BJ (cell line): ENCODE data around the gene EEF1A2. TPM values are rescaled to one million over a fixed set of nuclear protein-coding genes. Genes with fewer than 3 reads are reported as not detected.

Experiments used
- CTCF ChIA-PET: fragments of 350-600 bp; formaldehyde crosslinking; extraction: SDS; loops from one replicate; lab custom pipeline; 2021; ENCODE audit warnings: antibody characterized with exemption, inconsistent platforms; lab: Yijun Ruan, JAX
- POLR2A ChIA-PET: fragments of 300-600 bp; sonication (Branson Sonifier 250); formaldehyde crosslinking; extraction: SDS; loops from one replicate; lab custom pipeline; 2021; ENCODE audit warnings: antibody characterized with exemption; lab: Charles Lee
- DNase-seq: peaks from one replicate; pipeline ENCODE4 v3.0.0-alpha.2; 2011; ENCODE audit warnings: low read depth
- H3K27me3 ChIP-seq: 2 replicates; pipeline ENCODE4 v1.6.0; 2011; ENCODE audit warnings: low read length; ENCODE audit not compliant: control insufficient read depth, insufficient read depth
- H3K36me3 ChIP-seq: 2 replicates; pipeline ENCODE4 v1.5.1; 2011; ENCODE audit warnings: low read length; ENCODE audit not compliant: control insufficient read depth, insufficient read depth
- H3K4me3 ChIP-seq: 2 replicates; pipeline ENCODE4 v1.5.1; 2011; ENCODE audit warnings: low read depth, mild to moderate bottlenecking, control low read depth, low read length
- CTCF ChIP-seq: IDR thresholded peaks from 2 replicates; pipeline ENCODE4 v1.5.1; 2011; ENCODE audit warnings: low read depth, mild to moderate bottlenecking, control low read depth, inconsistent platforms, low read length, moderate library complexity; ENCODE audit not compliant: insufficient read depth
- polyA plus RNA-seq: library from polyadenylated mRNA; depleted of rRNA; stranded (reverse); fragments of >200 nt; gene quantifications from 2 replicates; pipeline ENCODE4 v1.2.3, GENCODE V29; 2011

Gene EEF1A2
- polyA plus RNA-seq, 1 experiment = 9.4 TPM

DNA sequence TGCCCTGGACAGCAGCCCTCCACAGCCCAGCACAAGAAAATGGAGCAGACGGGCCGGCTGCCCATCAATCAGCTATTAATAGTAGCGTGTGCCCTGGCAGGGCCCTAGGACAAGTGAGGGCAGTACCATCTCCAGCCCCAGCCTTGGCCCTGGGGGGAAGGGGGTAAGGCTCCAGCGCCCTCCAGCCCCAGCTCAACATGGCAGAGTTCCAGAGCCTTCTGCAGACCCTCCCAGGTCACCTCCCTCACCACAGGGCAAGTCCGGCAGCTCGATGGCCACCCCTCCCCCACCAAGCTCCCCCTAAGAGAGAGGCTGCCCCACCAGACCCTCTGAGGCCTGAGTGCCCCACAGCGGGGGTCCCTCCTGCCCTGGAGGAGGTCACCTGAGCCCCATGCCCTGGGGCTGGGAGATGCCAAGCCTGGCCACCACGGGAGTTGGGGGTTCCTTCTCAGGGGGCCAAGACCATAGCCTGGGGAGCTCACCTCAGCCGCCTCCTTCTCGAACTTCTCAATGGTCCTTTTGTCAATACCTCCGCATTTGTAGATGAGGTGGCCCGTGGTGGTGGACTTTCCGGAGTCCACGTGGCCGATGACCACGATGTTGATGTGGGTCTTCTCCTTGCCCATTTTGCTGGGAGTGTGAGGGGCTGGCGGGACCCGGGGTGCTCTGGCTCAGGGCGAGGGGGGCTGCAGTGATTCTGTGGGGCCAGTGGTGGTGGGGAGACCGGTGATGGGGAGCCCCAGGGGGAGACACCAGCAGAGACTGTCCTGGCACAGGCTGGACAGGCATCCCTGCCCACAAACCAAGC lies 1.5 kb downstream of the EEF1A2 start:
- ChIA-PET CTCF (interaction anchor here (0.8 to 3.0 kb wide), 14 partner anchors 8 to 542 kb away, joined by 3 to 23 read pairs (median 4); partner anchors contain the start of genes PPDPF and PTK6), POLR2A (no interaction called here)
- Histone ChIP-seq H3K4me3 (no peak overlapping the region), H3K36me3 (no peaks in the 10 kb centered on the region; the same call in 1 of the 2 replicates), H3K27me3 (peaks cover 5% of the 10 kb centered on the region)
- no peak for TF ChIP-seq CTCF
- no peak for DNase-seq

DNA sequence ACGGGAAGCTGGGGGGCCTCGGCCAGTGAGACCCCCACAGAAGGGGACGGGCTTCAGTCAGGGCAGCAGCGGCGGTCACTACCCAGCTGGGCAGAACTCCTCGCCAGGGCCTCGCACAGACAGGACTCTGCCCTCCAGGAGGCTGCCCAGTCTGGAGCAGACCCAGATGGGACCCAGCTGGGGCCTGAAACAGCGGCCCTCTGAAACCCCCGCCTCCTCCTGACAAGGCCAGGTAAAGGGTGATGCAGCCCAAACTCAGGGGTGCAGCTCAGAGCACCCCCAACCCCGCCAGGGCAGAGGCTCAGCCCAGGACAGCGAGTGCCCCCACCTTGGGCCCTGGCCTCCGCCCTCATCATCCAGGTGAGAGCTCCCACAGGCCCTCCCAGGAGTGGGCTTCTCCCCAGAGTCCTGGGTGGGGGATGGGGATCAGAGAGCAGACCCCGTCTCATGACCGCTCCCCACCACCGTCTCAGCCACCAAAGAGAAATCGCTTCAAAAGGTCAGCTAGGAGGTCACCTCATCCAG lies 2.2 kb downstream of the EEF1A2 start:
- DNase-seq = no peak
- Histone ChIP-seq H3K36me3 (no peaks in the 10 kb centered on the region; the same call in 1 of the 2 replicates), H3K27me3 (peaks cover 3% of the 10 kb centered on the region), H3K4me3 (no peak overlapping the region)
- ChIA-PET POLR2A (no interaction called here), CTCF (interaction anchor here (0.6 to 3.0 kb wide), 22 partner anchors 9 to 531 kb away, joined by 3 to 23 read pairs (median 5); partner anchors contain the start of genes PPDPF and PTK6)
- TF ChIP-seq CTCF = no peak

GRCh38 chr20:63495741-63496595 lies 2.9 kb downstream of the EEF1A2 start:
- no peak overlapping the region for H3K4me3 ChIP-seq
- TF ChIP-seq CTCF = peak; percentile 95
- ChIA-PET POLR2A (no interaction called here), CTCF (interaction anchor here (0.6 to 3.0 kb wide), 24 partner anchors 9 to 625 kb away, joined by 3 to 23 read pairs (median 4); partner anchors contain the start of genes PPDPF and PTK6)
- peaks cover 3% of the 10 kb centered on the region for H3K27me3 ChIP-seq
- H3K36me3 ChIP-seq = no peaks in the 10 kb centered on the region; the same call in 1 of the 2 replicates
- DNase-seq = no peak

DNA sequence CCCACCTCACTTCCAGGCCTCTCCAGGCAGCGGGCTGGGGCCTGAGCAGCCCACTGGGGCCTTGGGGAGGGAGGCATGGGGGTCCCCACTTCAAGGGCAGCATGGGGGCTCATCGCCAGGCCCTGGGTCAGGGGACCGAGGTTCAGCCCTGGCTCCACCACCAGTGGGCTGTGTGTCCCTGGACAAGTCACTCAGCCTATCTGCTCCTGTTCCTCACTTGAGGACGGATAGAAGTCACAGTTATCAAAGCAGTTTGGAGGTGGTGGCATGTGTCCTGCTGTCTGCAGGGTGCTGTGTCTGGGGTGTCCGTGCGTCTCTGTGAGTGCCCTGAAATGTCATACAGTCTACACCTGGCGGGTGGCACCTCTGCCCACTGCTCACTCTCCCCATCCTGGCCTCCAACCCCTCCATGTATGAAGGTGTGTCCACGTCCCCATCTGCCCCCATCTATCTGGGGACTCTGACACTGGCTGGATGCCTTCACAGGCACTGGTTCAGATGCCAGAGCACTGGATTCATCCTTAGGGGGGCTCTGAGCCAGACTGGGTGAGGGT lies 3.6 kb downstream of the EEF1A2 start:
- no peak overlapping the region for H3K4me3 ChIP-seq
- ChIA-PET POLR2A (no interaction called here), CTCF (interaction anchor here (0.6 to 2.6 kb wide), 12 partner anchors 10 to 626 kb away, joined by 3 to 19 read pairs (median 6); partner anchors contain the start of genes PPDPF and PTK6)
- H3K27me3 ChIP-seq = peaks cover 3% of the 10 kb centered on the region
- no peaks in the 10 kb centered on the region; the same call in 1 of the 2 replicates for H3K36me3 ChIP-seq
- TF ChIP-seq CTCF = no peak
- DNase-seq = no peak
